ENCODE results near the gene ANXA11. TPM values are rescaled to one million over a fixed set of nuclear protein-coding genes. Genes with fewer than 3 reads are reported as not detected.
"Not testable (repeated sequence)": the region's sequence is repeated elsewhere in the genome, so short reads cannot be mapped to it uniquely, and the experiment has no call there.

Gene ANXA11
- total RNA-seq, 4 donors from 2014 or later: 126 to 213 (median 166) TPM

GRCh38 chr10:80247611-80248010 lies 42.3 kb upstream of the ANXA11 start:
- H3K27ac ChIP-seq (replicated peaks in 1 of 4); DNase-seq (ENCODE audit: extremely low spot score); H3K36me3 ChIP-seq; H3K9me3 ChIP-seq; H3K27me3 ChIP-seq; H3K4me1 ChIP-seq; H3K4me3 ChIP-seq; intact Hi-C loops (cut with DNase I): not testable (repeated sequence)
- 98% methylated on average over 7 of the region's 20 CpGs for WGBS

GRCh38 chr10:80244371-80244770 lies 39.0 kb upstream of the ANXA11 start:
- intact Hi-C loops (cut with DNase I); H3K4me3 ChIP-seq; H3K27ac ChIP-seq (replicated peaks in 1 of 4); H3K4me1 ChIP-seq; H3K9me3 ChIP-seq; H3K36me3 ChIP-seq; H3K27me3 ChIP-seq; DNase-seq (ENCODE audit: extremely low spot score): not testable (repeated sequence)
- 79% methylated on average over 3 of the region's 3 CpGs for WGBS

- WGBS: 83% methylated on average over 1 of the region's 4 CpGs
- intact Hi-C loops (cut with DNase I): not testable (repeated sequence)
These were observed 37.0 kb upstream of the ANXA11 start for GRCh38 chr10:80242341-80242740.

GRCh38 chr10:80236457-80236856 lies 31.1 kb upstream of the ANXA11 start:
- H3K27me3 ChIP-seq; H3K27ac ChIP-seq (replicated peaks in 1 of 4); DNase-seq (ENCODE audit: extremely low spot score); H3K9me3 ChIP-seq; H3K4me3 ChIP-seq; H3K4me1 ChIP-seq; H3K36me3 ChIP-seq; intact Hi-C loops (cut with DNase I): not testable (repeated sequence)
- WGBS: no CpG with 5 or more reads among the region's 5 CpGs

More at GRCh38 chr10:80242341-80242740, 37.0 kb upstream of the ANXA11 start:
- not testable (repeated sequence) for H3K9me3 ChIP-seq; H3K4me1 ChIP-seq; H3K4me3 ChIP-seq; H3K36me3 ChIP-seq; H3K27me3 ChIP-seq; DNase-seq (ENCODE audit: extremely low spot score); H3K27ac ChIP-seq (replicated peaks in 1 of 4)

GRCh38 chr10:80234331-80235235 lies 29.2 kb upstream of the ANXA11 start:
- H3K9me3 ChIP-seq; H3K27me3 ChIP-seq; H3K4me3 ChIP-seq; H3K4me1 ChIP-seq; intact Hi-C loops (cut with DNase I); H3K36me3 ChIP-seq; H3K27ac ChIP-seq (replicated peaks in 1 of 4); DNase-seq (ENCODE audit: extremely low spot score): not testable (repeated sequence)
- WGBS: 76% methylated on average over 11 of the region's 11 CpGs

- H3K9me3 ChIP-seq; DNase-seq (ENCODE audit: extremely low spot score); H3K27ac ChIP-seq (replicated peaks in 1 of 4); intact Hi-C loops (cut with DNase I); H3K4me3 ChIP-seq; H3K4me1 ChIP-seq; H3K36me3 ChIP-seq; H3K27me3 ChIP-seq: not testable (repeated sequence)
- WGBS: 71% methylated on average over 1 of the region's 1 CpG
These were observed 28.5 kb upstream of the ANXA11 start for GRCh38 chr10:80233871-80234270.

- H3K27ac ChIP-seq (replicated peaks in 1 of 4); H3K36me3 ChIP-seq; H3K9me3 ChIP-seq; intact Hi-C loops (cut with DNase I); H3K27me3 ChIP-seq; DNase-seq (ENCODE audit: extremely low spot score); H3K4me1 ChIP-seq; H3K4me3 ChIP-seq: not testable (repeated sequence)
- 78% methylated on average over 4 of the region's 4 CpGs for WGBS
These were observed 21.4 kb upstream of the ANXA11 start for GRCh38 chr10:80226723-80227122.

- DNase-seq (ENCODE audit: extremely low spot score); H3K4me3 ChIP-seq; H3K36me3 ChIP-seq; H3K27me3 ChIP-seq; H3K4me1 ChIP-seq; H3K27ac ChIP-seq (replicated peaks in 1 of 4); intact Hi-C loops (cut with DNase I); H3K9me3 ChIP-seq: not testable (repeated sequence)
- WGBS: no CpG with 5 or more reads among the region's 5 CpGs
These were observed 17.7 kb upstream of the ANXA11 start for GRCh38 chr10:80223031-80223419.

- intact Hi-C loops (cut with DNase I): not testable (repeated sequence)
- 71% methylated on average over 1 of the region's 1 CpG for WGBS
These were observed 13.5 kb upstream of the ANXA11 start for GRCh38 chr10:80218878-80219277.

GRCh38 chr10:80214368-80214982 lies 9.1 kb upstream of the ANXA11 start:
- H3K27me3 ChIP-seq; H3K36me3 ChIP-seq; DNase-seq (ENCODE audit: extremely low spot score); H3K4me1 ChIP-seq; H3K27ac ChIP-seq (replicated peaks in 1 of 4); H3K4me3 ChIP-seq; H3K9me3 ChIP-seq; intact Hi-C loops (cut with DNase I): not testable (repeated sequence)
- WGBS: 80% methylated on average over 5 of the region's 5 CpGs

More at GRCh38 chr10:80218878-80219277, 13.5 kb upstream of the ANXA11 start:
- not testable (repeated sequence) for H3K27ac ChIP-seq (replicated peaks in 1 of 4); H3K9me3 ChIP-seq; H3K4me1 ChIP-seq; H3K4me3 ChIP-seq; DNase-seq (ENCODE audit: extremely low spot score); H3K27me3 ChIP-seq; H3K36me3 ChIP-seq

GRCh38 chr10:80212535-80213115 lies 7.3 kb upstream of the ANXA11 start:
- H3K27me3 ChIP-seq; DNase-seq (ENCODE audit: extremely low spot score); H3K27ac ChIP-seq (replicated peaks in 1 of 4); H3K9me3 ChIP-seq; H3K36me3 ChIP-seq; intact Hi-C loops (cut with DNase I); H3K4me3 ChIP-seq: not testable (repeated sequence)
- WGBS: 39% methylated on average over 3 of the region's 4 CpGs
- peaks cover 4 to 22% (median 16%) of the 10 kb centered on the region in 4 donors for H3K4me1 ChIP-seq

All from esophagus muscularis mucosa (tissue), 4 donors.